ENCODE data around the gene ARID4B. TPM values are rescaled to one million over a fixed set of nuclear protein-coding genes. Genes with fewer than 3 reads are reported as not detected.
A peak's percentile ranks its signal among the peaks of the same experiment; 100 is the strongest.

ARID4B gene
- total and polyA plus RNA-seq, 2 of the 13 experiments (the other 11 are each of a cell fraction or from before 2014, with no cell fraction given) = 9.7 to 24.6 TPM

DNA sequence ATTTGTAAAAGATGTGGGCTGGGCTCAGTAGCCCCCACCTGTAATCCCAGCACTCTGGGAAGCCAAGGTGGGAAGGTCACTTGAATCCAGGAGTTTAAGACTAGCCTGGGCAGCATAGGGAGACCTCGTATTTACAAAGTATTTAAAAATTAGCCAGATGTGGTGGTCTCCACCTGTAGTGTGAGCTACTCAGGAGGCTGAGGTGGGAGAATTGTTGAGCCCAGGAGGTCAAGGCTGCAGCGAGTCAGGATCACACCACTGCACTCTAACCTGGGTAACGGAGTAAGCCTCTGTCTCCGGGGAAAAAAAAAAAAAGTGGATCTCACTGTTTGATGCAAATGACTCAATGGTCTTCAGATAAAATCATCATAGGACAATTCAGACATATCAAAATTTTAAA, 89.4 kb downstream of the ARID4B start:
- intact Hi-C loops (cut with micrococcal nuclease; ENCODE audit: unreplicated experiment) (loop anchor here (5.0 kb wide), 1 partner anchor 179 kb away; no protein-coding TSS in a partner anchor), in situ Hi-C loops (cut with HindIII; ENCODE audit: extremely low pct_ligation_motif_present, low pct_unique_long_range_greater_than_20kb) (no loop called here)
- ATAC-seq (peak; percentile 44; the same call in 2 of the 3 replicates), DNase-seq (ENCODE audit: low spot score) (no peak), FAIRE-seq (no peak)
- POLR2A ChIA-PET = no interaction called here
- no TSS peak for BruUV-seq (replicated peaks)
- peaks cover 2% of the 10 kb centered on the region; the same call in 1 of the 2 replicates for H4K20me1 ChIP-seq (ENCODE audit: insufficient read depth, low read length)
- CTCF ChIA-PET (ENCODE audit: low intra/inter-chr PET ratio, low total read pairs) = no interaction called here
- H3K27ac ChIP-seq (ENCODE audit: extremely low read length, insufficient read depth, low read length) = peak overlapping the region; percentile 12
- H3K36me3 ChIP-seq (replicated peaks in 1 of 2; ENCODE audit: control insufficient read depth in 1 of 2, insufficient read depth in 2 of 2, low read length in 2 of 2) = peaks cover 3 to 38% of the 10 kb centered on the region in 2 experiments; a peak in 4 of 5 replicates
- H2AFZ ChIP-seq (ENCODE audit: low read length) = no peak overlapping the region
- H3K27me3 ChIP-seq (ENCODE audit: control insufficient read depth in 1 of 2, insufficient read depth in 2 of 2, low read length in 2 of 2) = no peaks in the 10 kb centered on the region
- H3K9ac ChIP-seq (ENCODE audit: insufficient read depth, low read depth, low read length) = no peak overlapping the region
- H3K79me2 ChIP-seq (ENCODE audit: insufficient read depth, low read length) = no peaks in the 10 kb centered on the region
- no peak overlapping the region for H3K4me3 ChIP-seq (replicated peaks in 1 of 3; ENCODE audit: insufficient read depth in 1 of 3, low read depth in 2 of 3, low read length in 3 of 3)
- 74% methylated on average over 4 of the region's 4 CpGs for WGBS (ENCODE audit: low lambda C conversion rate)
- peaks cover 39% of the 10 kb centered on the region for H3K4me1 ChIP-seq (ENCODE audit: insufficient read depth, low read length)
- no peaks in the 10 kb centered on the region for H3K9me3 ChIP-seq (ENCODE audit: low read length)
- TF ChIP-seq, protein P1, sequence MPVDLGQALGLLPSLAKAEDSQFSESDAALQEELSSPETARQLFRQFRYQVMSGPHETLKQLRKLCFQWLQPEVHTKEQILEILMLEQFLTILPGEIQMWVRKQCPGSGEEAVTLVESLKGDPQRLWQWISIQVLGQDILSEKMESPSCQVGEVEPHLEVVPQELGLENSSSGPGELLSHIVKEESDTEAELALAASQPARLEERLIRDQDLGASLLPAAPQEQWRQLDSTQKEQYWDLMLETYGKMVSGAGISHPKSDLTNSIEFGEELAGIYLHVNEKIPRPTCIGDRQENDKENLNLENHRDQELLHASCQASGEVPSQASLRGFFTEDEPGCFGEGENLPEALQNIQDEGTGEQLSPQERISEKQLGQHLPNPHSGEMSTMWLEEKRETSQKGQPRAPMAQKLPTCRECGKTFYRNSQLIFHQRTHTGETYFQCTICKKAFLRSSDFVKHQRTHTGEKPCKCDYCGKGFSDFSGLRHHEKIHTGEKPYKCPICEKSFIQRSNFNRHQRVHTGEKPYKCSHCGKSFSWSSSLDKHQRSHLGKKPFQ (CRISPR knock-in tag; IDR thresholded peaks at IDR 0.05; ENCODE audit: insufficient replicate concordance) = peak; percentile 69
- no peak for TF ChIP-seq POGZ (CRISPR knock-in tag; IDR thresholded peaks at IDR 0.05)
- TF ChIP-seq ZMYM4 (CRISPR knock-in tag; IDR thresholded peaks at IDR 0.05) = 0 out of 2 replicates have a peak, but pooled peaks have one; percentile 61
- TF ChIP-seq DRAP1 (CRISPR knock-in tag; IDR thresholded peaks at IDR 0.05) = no peak
- TF ChIP-seq ZNF460 (CRISPR knock-in tag; IDR thresholded peaks at IDR 0.05; ENCODE audit: borderline replicate concordance) = peak; percentile 54; the same call in 1 of the 2 replicates
- TF ChIP-seq MED8 (CRISPR knock-in tag; IDR thresholded peaks at IDR 0.05; ENCODE audit: insufficient replicate concordance) = no peak
- H3K4me2 ChIP-seq (ENCODE audit: low read depth, low read length) = no peak overlapping the region

Measured in HepG2 (cell line).